Smooth muscle cell (in vitro differentiated cells): ENCODE measurements around the gene FBXL4. TPM values are rescaled to one million over a fixed set of nuclear protein-coding genes. Genes with fewer than 3 reads are reported as not detected.

ENCODE experiments used
- DNase-seq: peaks from one replicate; lab custom pipeline; 2025; ENCODE audit not compliant: unreplicated experiment; lab: John Stamatoyannopoulos, UW
- H2AFZ ChIP-seq: fragments of 200-600 bp; sonication (generic); 2 replicates; pipeline ENCODE4 v1.6.0; 2016; ENCODE audit warnings: antibody characterized with exemption, low read depth, mild to moderate bottlenecking
- H3F3A ChIP-seq: fragments of 200-600 bp; sonication (generic); 2 replicates; pipeline ENCODE4 v1.6.0; 2017; ENCODE audit warnings: antibody characterized with exemption, low read depth
- H3K27ac ChIP-seq: fragments of 200-600 bp; sonication (generic); 2 replicates; pipeline ENCODE4 v1.5.1; 2016; ENCODE audit warnings: low read depth, mild to moderate bottlenecking
- H3K27me3 ChIP-seq: fragments of 200-600 bp; sonication (generic); 2 replicates; pipeline ENCODE4 v1.6.1; 2016; ENCODE audit warnings: low read depth, mild to moderate bottlenecking
- H3K36me3 ChIP-seq: fragments of 200-600 bp; sonication (generic); 2 replicates; pipeline ENCODE4 v1.5.1; 2016; ENCODE audit warnings: low read depth
- H3K4me1 ChIP-seq: fragments of 200-600 bp; sonication (generic); 2 replicates; pipeline ENCODE4 v1.5.1; 2016; ENCODE audit warnings: low read depth
- H3K4me2 ChIP-seq: fragments of 200-600 bp; sonication (generic); 2 replicates; pipeline ENCODE4 v1.6.0; 2016; ENCODE audit warnings: mild to moderate bottlenecking
- H3K4me3 ChIP-seq: fragments of 200-600 bp; sonication (generic); 2 replicates; pipeline ENCODE4 v1.5.1; 2016; ENCODE audit warnings: mild to moderate bottlenecking
- H3K79me2 ChIP-seq: fragments of 200-600 bp; sonication (generic); 2 replicates; pipeline ENCODE4 v1.6.0; 2016; ENCODE audit warnings: low read depth, mild to moderate bottlenecking
- H3K9ac ChIP-seq: fragments of 200-600 bp; sonication (generic); 2 replicates; pipeline ENCODE4 v1.6.0; 2016; ENCODE audit warnings: low read depth
- H3K9me3 ChIP-seq: fragments of 200-600 bp; sonication (generic); replicated peaks from 2 replicates; pipeline ENCODE4 v1.5.1; 2016; ENCODE audit warnings: low read depth
- H4K20me1 ChIP-seq: fragments of 200-600 bp; sonication (generic); 2 replicates; pipeline ENCODE4 v1.6.0; 2016; ENCODE audit warnings: low read depth
- CTCF ChIP-seq: fragments of 200-600 bp; sonication (generic); IDR thresholded peaks from 2 replicates; pipeline ENCODE4 v1.5.1; 2017; ENCODE audit warnings: borderline replicate concordance, mild to moderate bottlenecking, antibody characterized with exemption; ENCODE audit not compliant: insufficient read depth, poor library complexity, severe bottlenecking
- WGBS: methylation state at CpG from one replicate; pipeline ENCODE4 v1.1.7; 2016; ENCODE audit warnings: low lambda C conversion rate; 5-methylcytosine and 5-hydroxymethylcytosine counted together
- polyA plus RNA-seq: library from polyadenylated mRNA; unstranded; fragments of >200 nt; fragmentation: Nextera tagmentation; extraction: Ambion mirVana; gene quantifications from 2 replicates; pipeline ENCODE4 v1.2.1, GENCODE V29; 2016
- total RNA-seq: library from RNA; depleted of rRNA; stranded (reverse); fragments of >200 nt; gene quantifications from 2 replicates; pipeline ENCODE4 v1.2.3, GENCODE V29; 2014

The FBXL4 gene
- total and polyA plus RNA-seq, 2 experiments from 2014 or later: 7.3 to 18.8 TPM

GRCh38 chr6:98821756-98822405, 125.9 kb downstream of the FBXL4 start:
- H3K27me3 ChIP-seq: peaks cover 63% of the 10 kb centered on the region
- WGBS: 87% methylated on average over 2 of the region's 2 CpGs
- no peaks in the 10 kb centered on the region for H3K9me3 ChIP-seq
- no peaks in the 10 kb centered on the region for H3F3A ChIP-seq
- H3K4me1 ChIP-seq: peaks cover 18% of the 10 kb centered on the region
- H3K79me2 ChIP-seq: no peaks in the 10 kb centered on the region
- no peak overlapping the region for H3K9ac ChIP-seq
- no peak overlapping the region for H2AFZ ChIP-seq
- TF ChIP-seq CTCF: no peak
- H3K27ac ChIP-seq: no peak overlapping the region
- H3K4me3 ChIP-seq: no peak overlapping the region
- H3K4me2 ChIP-seq: no peak overlapping the region
- no peaks in the 10 kb centered on the region for H3K36me3 ChIP-seq
- DNase-seq: no peak
- no peaks in the 10 kb centered on the region for H4K20me1 ChIP-seq

Other genes starting within 250 kb of the FBXL4 start
- not detected in 2 replicates for gene POU3F2, start 113.4 kb downstream of the FBXL4 start, total RNA-seq
- gene POU3F2, start 113.4 kb downstream of the FBXL4 start, polyA plus RNA-seq: 0.12 TPM in 1 of 2 replicates, not detected in the other